WERI-Rb-1 (cell line): ENCODE measurements around the gene TATDN2.

ENCODE experiments used
- DNase-seq: peaks from one replicate; pipeline ENCODE4 v3.0.0-alpha.2; 2020
- H3K27ac ChIP-seq: fragments of 250-450 bp; sonication (Bioruptor Pico); 2 replicates; pipeline ENCODE4 v1.5.1; 2020; ENCODE audit warnings: mild to moderate bottlenecking, moderate library complexity
- H3K27me3 ChIP-seq: fragments of 250-450 bp; sonication (Bioruptor Pico); 2 replicates; pipeline ENCODE4 v1.5.1; 2021; ENCODE audit warnings: mild to moderate bottlenecking, low read depth, moderate library complexity; ENCODE audit not compliant: insufficient read depth, severe bottlenecking
- H3K36me3 ChIP-seq: fragments of 250-450 bp; sonication (Bioruptor Pico); 2 replicates; pipeline ENCODE4 v1.5.1; 2020; ENCODE audit warnings: mild to moderate bottlenecking, moderate library complexity
- H3K4me3 ChIP-seq: 2 replicates; pipeline ENCODE4 v1.5.1; 2011; ENCODE audit warnings: low read depth, mild to moderate bottlenecking, control low read depth, low read length
- H3K9me3 ChIP-seq: fragments of 250-450 bp; sonication (Bioruptor Pico); 2 replicates; pipeline ENCODE4 v1.5.1; 2021; ENCODE audit warnings: mild to moderate bottlenecking, moderate library complexity; ENCODE audit not compliant: severe bottlenecking
- CTCF ChIP-seq: IDR thresholded peaks from 2 replicates; pipeline ENCODE4 v1.5.1; 2011; ENCODE audit warnings: low read depth, mild to moderate bottlenecking, control low read depth, inconsistent platforms, low read length

TATDN2 gene

GRCh38 chr3:10315101-10315500 lies 66.8 kb downstream of the TATDN2 start:
- no peaks in the 10 kb centered on the region for H3K27me3 ChIP-seq
- DNase-seq, result no peak
- no peak overlapping the region for H3K27ac ChIP-seq
- no peak for TF ChIP-seq CTCF
- no peaks in the 10 kb centered on the region for H3K9me3 ChIP-seq
- peaks cover 82% of the 10 kb centered on the region for H3K36me3 ChIP-seq
- no peak overlapping the region for H3K4me3 ChIP-seq

GRCh38 chr3:10315771-10316344 lies 67.6 kb downstream of the TATDN2 start:
- peaks cover 78% of the 10 kb centered on the region for H3K36me3 ChIP-seq

GRCh38 chr3:10317311-10317960 lies 69.2 kb downstream of the TATDN2 start:
- Histone ChIP-seq H3K36me3 (peaks cover 63% of the 10 kb centered on the region), H3K27me3 (no peaks in the 10 kb centered on the region), H3K27ac (no peak overlapping the region), H3K9me3 (no peaks in the 10 kb centered on the region), H3K4me3 (no peak overlapping the region)
- TF ChIP-seq CTCF, result no peak
- no peak for DNase-seq

More at GRCh38 chr3:10315771-10316344, 67.6 kb downstream of the TATDN2 start:
- TF ChIP-seq CTCF, result no peak
- Histone ChIP-seq H3K27ac (no peak overlapping the region), H3K4me3 (no peak overlapping the region), H3K27me3 (no peaks in the 10 kb centered on the region), H3K9me3 (no peaks in the 10 kb centered on the region)
- no peak for DNase-seq

- Histone ChIP-seq H3K9me3 (no peaks in the 10 kb centered on the region), H3K4me3 (no peak overlapping the region), H3K27ac (no peak overlapping the region), H3K36me3 (peaks cover 57% of the 10 kb centered on the region), H3K27me3 (no peaks in the 10 kb centered on the region)
- no peak for DNase-seq
- TF ChIP-seq CTCF, result no peak
These were observed 69.7 kb downstream of the TATDN2 start for GRCh38 chr3:10317961-10318350.

- TF ChIP-seq CTCF, result no peak
- Histone ChIP-seq H3K4me3 (no peak overlapping the region), H3K27ac (no peak overlapping the region), H3K36me3 (peaks cover 44% of the 10 kb centered on the region), H3K27me3 (no peaks in the 10 kb centered on the region), H3K9me3 (no peaks in the 10 kb centered on the region)
- DNase-seq, result no peak
These were observed 71.0 kb downstream of the TATDN2 start for GRCh38 chr3:10319251-10319650.

GRCh38 chr3:10319804-10320203 lies 71.5 kb downstream of the TATDN2 start:
- H3K27me3 ChIP-seq, result no peaks in the 10 kb centered on the region
- TF ChIP-seq CTCF, result no peak
- peak overlapping the region; percentile 73 for H3K4me3 ChIP-seq
- no peak for DNase-seq
- no peaks in the 10 kb centered on the region for H3K9me3 ChIP-seq
- peaks cover 39% of the 10 kb centered on the region for H3K36me3 ChIP-seq
- H3K27ac ChIP-seq, result no peak overlapping the region
